Femur (tissue), 1 donor: Measurements from ENCODE around the gene CCDC138.
"Not testable (repeated sequence)": the region's sequence is repeated elsewhere in the genome, so short reads cannot be mapped to it uniquely, and the experiment has no call there.

Experiments
- DNase-seq: peaks from one replicate; pipeline ENCODE4 v3.0.0-alpha.2; 2017

The CCDC138 gene, protein sequence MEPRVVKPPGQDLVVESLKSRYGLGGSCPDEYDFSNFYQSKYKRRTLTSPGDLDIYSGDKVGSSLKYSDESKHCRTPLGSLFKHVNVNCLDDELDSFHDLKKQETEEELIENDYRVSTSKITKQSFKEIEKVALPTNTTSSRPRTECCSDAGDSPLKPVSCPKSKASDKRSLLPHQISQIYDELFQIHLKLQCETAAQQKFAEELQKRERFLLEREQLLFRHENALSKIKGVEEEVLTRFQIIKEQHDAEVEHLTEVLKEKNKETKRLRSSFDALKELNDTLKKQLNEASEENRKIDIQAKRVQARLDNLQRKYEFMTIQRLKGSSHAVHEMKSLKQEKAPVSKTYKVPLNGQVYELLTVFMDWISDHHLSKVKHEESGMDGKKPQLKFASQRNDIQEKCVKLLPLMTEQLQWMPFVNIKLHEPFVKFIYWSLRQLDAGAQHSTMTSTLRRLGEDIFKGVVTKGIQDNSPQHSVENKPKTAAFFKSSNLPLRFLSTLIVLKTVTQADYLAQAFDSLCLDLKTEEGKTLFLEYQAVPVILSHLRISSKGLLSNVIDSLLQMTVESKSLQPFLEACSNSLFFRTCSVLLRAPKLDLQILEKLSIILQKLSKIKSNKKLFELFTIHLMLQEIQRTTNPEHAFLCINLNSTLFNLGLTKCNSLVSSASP

GRCh38 chr2:108786354-108787215 is at the start of gene CCDC138:
Gene CCDC138 (plus strand): TSS chr2:108786771. CDS start chr2:108786823, 52 bp downstream.
- DNase-seq, result peak; percentile 92

- DNase-seq, result not testable (repeated sequence)
Measured at GRCh38 chr2:108757973-108758372, 28.6 kb upstream of the CCDC138 start.

DNA sequence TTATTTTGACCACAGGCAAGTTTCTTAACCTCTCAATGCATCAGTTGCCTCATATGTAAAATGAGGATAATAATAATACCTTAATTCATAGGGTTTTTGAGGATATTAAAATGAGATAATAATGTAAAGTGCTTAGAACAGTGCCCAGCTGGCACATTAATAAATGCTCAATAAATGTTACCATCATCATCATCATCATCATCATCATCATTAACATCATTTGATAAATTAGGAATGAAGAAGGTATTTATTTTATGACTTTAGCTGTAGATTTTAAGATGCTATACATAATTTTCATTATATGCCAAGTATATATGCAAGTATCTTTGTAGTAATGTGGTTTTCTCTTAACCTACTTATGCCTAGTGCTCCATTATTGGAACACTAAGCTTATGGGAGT is 24.0 kb upstream of the CCDC138 start:
- DNase-seq, result not testable (repeated sequence)

DNA sequence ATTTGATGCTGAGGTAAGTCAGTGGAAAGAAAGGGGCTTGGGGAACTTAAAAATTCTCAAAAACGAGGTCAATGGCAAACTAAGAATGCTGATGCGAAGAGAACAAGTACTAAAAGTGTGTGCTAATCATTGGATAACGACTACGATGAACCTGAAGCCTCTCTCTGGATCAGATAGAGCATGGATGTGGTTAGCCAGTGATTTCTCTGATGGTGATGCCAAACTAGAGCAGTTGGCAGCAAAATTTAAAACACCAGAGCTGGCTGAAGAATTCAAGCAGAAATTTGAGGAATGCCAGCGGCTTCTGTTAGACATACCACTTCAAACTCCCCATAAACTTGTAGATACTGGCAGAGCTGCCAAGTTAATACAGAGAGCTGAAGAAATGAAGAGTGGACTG is 19.9 kb upstream of the CCDC138 start:
- not testable (repeated sequence) for DNase-seq

DNA sequence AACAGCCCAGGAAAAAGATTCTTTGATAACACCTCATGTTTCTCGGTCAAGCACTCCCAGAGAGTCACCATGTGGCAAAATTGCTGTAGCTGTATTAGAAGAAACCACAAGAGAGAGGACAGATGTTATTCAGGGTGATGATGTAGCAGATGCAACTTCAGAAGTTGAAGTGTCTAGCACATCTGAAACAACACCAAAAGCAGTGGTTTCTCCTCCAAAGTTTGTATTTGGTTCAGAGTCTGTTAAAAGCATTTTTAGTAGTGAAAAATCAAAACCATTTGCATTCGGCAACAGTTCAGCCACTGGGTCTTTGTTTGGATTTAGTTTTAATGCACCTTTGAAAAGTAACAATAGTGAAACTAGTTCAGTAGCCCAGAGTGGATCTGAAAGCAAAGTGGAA is 18.7 kb upstream of the CCDC138 start:
- not testable (repeated sequence) for DNase-seq

DNA sequence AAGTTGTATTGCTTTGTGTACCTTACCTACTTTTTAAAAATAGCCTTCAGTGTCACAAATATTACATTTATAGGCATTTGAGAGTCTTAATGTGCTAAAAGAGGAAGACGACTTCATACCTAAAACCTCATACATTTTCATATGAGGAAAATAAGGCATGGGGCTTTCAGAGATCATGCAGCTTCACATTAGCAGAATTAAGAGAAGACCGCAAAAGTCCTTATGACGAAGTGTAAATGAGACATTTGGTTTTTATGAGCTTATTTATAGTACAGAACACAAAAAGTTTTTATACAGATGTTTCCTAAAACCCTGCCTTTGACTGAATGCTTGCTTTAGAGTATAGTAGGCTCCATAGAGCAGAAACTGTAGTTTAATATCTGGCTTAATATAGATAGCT is 10.1 kb upstream of the CCDC138 start:
- DNase-seq, result no peak

- DNase-seq, result no peak
Measured at GRCh38 chr2:108778857-108779256, 7.7 kb upstream of the CCDC138 start.

- no peak for DNase-seq
Measured at GRCh38 chr2:108786008-108786353, 590 bp upstream of the CCDC138 start.

DNA sequence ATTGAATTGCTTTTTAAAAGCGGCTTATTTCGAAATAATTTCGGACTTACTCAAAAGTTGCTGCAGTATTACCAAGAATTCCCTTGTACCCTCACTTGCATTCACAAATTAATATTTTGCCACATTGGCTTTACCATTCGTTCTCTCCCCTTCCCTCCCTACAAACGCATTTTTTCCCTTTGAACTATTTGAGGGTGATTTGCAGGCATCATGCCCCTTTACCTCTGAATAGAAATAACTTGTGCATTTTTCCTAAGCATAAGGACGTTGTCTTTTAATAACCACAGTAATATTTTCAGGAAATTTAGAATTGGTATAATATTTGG is 608 bp downstream of the CCDC138 start:
- no peak for DNase-seq

DNA sequence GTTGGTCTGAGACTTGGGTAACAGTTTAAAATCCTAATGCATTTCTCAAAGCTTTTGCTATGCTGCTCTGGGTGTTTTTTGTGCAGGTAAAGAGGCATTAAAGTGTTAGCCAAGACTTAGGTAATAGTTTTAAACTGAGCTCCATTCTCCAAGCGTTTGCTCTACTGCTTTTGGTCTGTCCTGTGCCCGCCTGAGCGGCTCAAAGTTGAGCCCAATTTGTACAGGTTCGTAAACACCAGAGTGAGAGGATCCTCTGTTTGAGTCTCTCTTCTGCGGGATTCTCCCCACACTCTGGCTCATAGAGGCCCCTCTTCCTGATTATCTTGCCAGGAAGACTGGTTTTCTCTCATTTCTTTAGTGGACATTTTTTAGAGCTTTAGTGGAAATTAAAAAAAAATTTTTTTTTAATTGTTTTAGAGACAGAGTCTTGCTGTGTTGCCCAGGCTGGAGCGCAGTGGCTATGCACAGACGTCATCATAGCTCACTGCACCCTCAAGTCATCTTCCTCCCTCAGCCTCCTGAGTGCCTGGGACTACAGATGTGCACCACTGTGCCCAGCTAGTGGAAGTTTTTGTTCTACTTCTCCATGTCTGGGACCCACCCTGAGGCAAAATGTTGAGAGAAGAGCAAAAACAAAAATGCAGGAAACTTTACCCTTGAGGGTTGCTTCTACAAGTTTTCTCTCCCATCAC is 16.6 kb downstream of the CCDC138 start:
- DNase-seq, result no peak

- DNase-seq, result no peak
Measured at GRCh38 chr2:108805032-108805431, 18.5 kb downstream of the CCDC138 start.

DNA sequence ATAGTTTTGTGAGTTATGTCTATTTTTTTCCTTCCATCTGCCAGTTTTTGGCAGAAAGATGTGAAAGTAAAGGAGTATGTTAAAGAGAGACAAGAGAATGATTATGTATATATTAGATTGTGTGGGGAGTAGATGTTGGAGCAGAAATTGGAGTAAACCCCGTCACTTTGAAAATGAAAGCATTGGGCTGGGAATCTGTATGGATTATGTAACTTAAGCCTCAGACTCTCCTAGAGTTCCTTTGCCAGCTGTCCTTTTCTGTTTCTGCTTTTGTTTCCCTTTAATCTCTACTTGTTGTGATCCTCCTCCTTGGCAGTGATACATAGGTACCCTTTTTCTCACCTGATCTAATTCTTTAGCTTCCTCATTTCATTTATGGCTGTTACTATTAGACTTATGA is 19.2 kb downstream of the CCDC138 start:
- DNase-seq, result no peak

DNA sequence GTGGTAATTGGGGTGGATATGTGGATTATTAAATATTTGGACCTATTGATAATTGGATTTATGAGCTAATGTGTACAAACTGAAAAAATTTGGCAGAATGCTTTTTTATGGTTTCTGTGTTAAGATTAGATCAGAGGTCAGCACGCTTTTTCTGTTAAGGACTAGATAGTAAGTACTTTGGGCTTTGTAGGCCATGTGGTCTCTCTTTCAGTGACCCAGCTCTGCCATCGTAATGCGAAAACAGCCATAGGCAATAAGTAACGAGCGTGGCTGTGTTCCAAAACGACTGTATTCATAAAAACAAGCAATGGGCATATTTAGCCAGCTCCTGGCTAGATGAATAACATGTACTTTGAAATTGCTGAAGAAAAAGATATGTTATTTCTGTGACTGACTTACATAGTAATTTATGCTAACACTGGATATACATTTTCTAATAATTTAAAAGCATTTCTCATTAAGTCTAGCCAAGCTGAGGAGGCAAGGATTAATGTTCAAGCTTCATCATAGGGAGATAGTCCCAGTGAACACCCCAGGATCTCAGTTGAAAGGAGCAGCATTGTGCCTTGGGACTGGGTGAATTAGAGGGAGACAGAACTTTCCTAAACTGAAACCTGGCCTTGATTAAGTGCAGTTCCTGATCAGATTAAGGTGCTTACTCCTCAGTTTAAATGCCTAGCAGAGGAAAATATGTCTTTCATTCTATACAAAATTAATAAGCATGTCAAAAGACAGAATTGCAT is 20.0 kb downstream of the CCDC138 start:
- no peak for DNase-seq

GRCh38 chr2:108809936-108810335 is 23.4 kb downstream of the CCDC138 start:
- no peak for DNase-seq

DNA sequence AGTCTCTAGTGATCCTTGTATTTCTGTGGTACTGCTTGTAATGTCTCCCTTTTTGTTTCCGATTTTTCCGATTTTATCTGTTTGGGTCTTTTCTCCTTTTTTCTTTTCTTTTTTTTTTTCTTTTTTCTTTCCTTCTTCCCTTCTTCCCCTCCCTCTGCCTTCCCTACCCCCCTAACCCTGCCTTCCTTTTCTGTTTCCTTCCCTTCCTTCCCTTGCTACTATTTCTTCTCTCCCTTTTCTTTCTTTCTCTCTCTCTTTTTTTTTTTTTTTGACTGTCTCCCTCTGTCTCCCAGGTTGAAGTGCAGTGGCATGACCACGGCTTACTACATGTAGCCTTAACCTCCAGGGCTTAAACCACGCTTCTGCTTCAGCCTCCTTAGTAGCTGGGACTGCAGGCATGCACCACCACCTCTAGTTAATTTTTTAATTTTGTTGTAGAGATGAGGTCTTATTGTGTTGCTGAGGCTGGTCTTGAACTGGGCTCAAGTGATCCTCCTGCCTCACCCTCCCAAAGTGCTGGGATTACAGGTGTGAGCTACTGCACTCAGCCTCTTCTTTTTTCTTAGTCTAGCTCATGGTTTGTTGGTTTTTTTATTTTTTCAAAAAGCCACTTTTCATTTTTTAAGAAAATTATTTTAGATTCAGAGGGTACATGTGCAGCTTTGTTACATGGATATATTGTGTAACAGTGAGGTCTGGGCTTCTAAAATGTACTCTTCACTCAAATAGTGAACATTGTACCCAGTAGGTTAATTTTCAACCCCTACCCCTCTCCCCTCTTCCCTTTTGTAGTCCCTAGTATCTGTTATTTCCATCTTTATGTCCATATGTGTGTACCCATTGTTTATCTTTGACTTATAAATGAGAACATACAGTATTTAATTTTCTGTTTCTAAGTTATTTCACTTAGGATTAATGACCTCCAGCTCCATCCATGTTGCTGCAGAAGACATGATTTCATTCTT is 24.7 kb downstream of the CCDC138 start:
- DNase-seq, result no peak

DNA sequence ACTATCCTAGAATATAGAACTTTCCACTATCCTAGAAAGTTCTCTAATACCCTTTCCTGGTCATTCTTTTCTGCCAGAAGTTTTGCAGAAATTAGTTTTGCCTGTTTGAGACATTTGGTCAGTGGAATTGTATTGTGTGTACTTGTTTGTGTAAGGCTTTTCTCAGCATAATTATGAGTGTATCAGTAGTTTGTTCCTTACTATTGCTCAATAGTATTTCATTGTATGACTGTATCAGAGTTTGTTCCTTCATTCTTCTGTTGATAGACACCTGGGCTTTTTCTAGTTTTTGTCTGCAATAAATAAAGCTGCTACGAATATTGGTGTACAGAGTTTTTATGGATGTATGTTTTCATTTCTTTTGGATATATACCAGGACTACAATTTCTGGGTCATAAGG is 27.2 kb downstream of the CCDC138 start:
- no peak for DNase-seq

- no peak for DNase-seq
Measured at GRCh38 chr2:108820482-108820881, 33.9 kb downstream of the CCDC138 start.

- no peak for DNase-seq
Measured at GRCh38 chr2:108823286-108823685, 36.7 kb downstream of the CCDC138 start.

DNA sequence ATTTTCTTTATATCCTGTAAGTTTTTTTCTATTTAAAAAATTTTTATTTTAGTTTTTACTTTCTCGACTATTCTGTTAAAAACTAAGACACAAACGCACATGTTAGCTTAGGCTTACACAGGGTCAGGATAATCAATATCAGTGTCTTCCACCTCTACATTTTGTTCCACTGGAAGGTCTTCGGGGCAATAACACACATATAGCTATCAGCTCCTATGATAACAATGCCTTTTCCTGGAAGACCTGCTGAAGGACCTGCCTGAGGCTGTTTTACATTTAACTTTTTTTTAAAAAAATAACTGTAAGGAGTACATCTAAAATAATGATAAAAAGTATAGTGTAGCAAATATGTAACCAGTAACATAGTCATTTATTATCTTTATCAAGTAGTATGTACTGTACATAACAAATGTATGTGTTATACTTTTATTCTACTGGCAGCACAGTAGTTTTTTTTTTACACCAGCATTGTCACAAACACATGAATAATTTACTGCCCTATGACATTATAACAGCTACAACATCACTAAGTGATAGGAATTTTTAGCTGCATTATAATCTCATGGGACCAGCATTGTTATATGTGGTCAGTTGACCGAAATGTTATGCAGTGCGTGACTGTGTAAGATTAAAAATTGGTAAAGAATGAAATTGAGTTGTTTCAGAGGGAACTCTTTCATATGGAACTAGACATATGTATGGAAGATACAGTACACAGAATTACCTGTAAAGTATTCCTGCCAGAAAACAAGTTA is 37.9 kb downstream of the CCDC138 start:
- no peak for DNase-seq

DNA sequence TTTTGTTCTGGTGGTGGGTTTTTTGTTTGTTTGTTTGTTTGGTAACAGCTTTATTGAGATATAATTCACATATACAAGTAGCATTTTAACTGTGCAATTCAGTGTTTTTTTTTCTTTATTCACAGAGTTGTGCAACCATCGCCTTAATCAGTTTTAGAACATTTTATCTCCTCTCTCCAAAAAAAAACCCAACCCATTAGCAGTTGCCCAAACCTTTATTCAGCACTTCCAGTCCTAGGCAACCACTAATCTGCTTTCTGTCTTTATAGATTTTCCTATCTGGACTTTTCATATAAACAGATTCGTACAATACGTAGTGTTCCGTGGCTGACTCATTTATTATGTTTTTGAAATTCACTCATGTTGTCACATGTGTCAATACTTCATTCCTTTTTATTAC is 38.7 kb downstream of the CCDC138 start:
- no peak for DNase-seq
